Activated T-cell treated with anti-CD3 and anti-CD28 coated beads, Interleukin-2, amount 50 U/mL, for 72 hours (primary cell): Measurements from ENCODE around the gene GNG7. TPM values are rescaled to one million over a fixed set of nuclear protein-coding genes. Genes with fewer than 3 reads are reported as not detected.
A peak's percentile ranks its signal among the peaks of the same experiment; 100 is the strongest.

Experiments
- ATAC-seq, 2 donors: fragments of 150-1000 bp; cut with Tn5 transposase; replicated peaks in 1 of 2; 2 replicates each; pipeline ENCODE4 v1.10.0; 2021; ENCODE audit warnings: moderate library complexity in 2 of 2, mild to moderate bottlenecking in 1 of 2
- DNase-seq, 2 donors: peaks; one replicate each; pipeline ENCODE4 v3.0.0; 2021 to 2022; ENCODE audit warnings: mixed read lengths in 1 of 2
- H3K27ac Mint-ChIP-seq: one replicate; pipeline ENCODE4 v1.8.0; 2022; ENCODE audit warnings: mild to moderate bottlenecking, moderate library complexity, mixed read lengths
- H3K27me3 Mint-ChIP-seq: one replicate; pipeline ENCODE4 v1.8.0; 2022; ENCODE audit warnings: low read depth, mixed read lengths
- H3K36me3 Mint-ChIP-seq, 2 donors: one replicate each; pipeline ENCODE4 v1.8.0; 2022; ENCODE audit warnings: mixed read lengths in 2 of 2, mild to moderate bottlenecking in 1 of 2; ENCODE audit not compliant: insufficient read depth in 2 of 2
- H3K4me1 Mint-ChIP-seq: one replicate; pipeline ENCODE4 v1.8.0; 2022; ENCODE audit warnings: low read depth, mixed read lengths
- H3K4me3 Mint-ChIP-seq, 2 donors: one replicate each; pipeline ENCODE4 v1.8.0; 2022; ENCODE audit warnings: mild to moderate bottlenecking in 2 of 2, mixed read lengths in 2 of 2, moderate library complexity in 2 of 2
- H3K9me3 Mint-ChIP-seq, 2 donors: one replicate each; pipeline ENCODE4 v1.8.0; 2022; ENCODE audit warnings: mixed read lengths in 2 of 2
- total RNA-seq, 2 donors: library from RNA; stranded (reverse); gene quantifications; one replicate each; pipeline ENCODE4 v1.2.3, GENCODE V29; 2022

The GNG7 gene
- total RNA-seq, 2 donors from 2014 or later, result 1.3 TPM

GRCh38 chr19:2722541-2723344 is 20.2 kb upstream of the GNG7 start:
- ATAC-seq, result no peak
- H3K4me3 Mint-ChIP-seq, result peak overlapping the region in 1 of 2 donors; percentile 30

GRCh38 chr19:2721570-2722540 is 19.4 kb upstream of the GNG7 start:
- Mint-ChIP-seq H3K27ac (no peak overlapping the region), H3K36me3 (no peaks in the 10 kb centered on the region), H3K4me3 (peak overlapping the region; percentile 51 to 62), H3K27me3 (peaks cover 22% of the 10 kb centered on the region), H3K4me1 (peaks cover 4% of the 10 kb centered on the region), H3K9me3 (no peaks in the 10 kb centered on the region)
- DNase-seq (no peak), ATAC-seq (no peak)

More at GRCh38 chr19:2722541-2723344, 20.2 kb upstream of the GNG7 start:
- no peaks in the 10 kb centered on the region for H3K36me3 Mint-ChIP-seq
- DNase-seq, result no peak
- H3K27me3 Mint-ChIP-seq, result peaks cover 27% of the 10 kb centered on the region
- peaks cover 4% of the 10 kb centered on the region for H3K4me1 Mint-ChIP-seq
- no peaks in the 10 kb centered on the region for H3K9me3 Mint-ChIP-seq
- no peak overlapping the region for H3K27ac Mint-ChIP-seq

GRCh38 chr19:2720777-2721569 is 18.5 kb upstream of the GNG7 start, which contains the start of gene DIRAS1:
TSS of gene DIRAS1 (minus strand) at chr19:2721372. CDS start at chr19:2717806, 3,566 bp downstream.
- H3K4me1 Mint-ChIP-seq, result peaks cover 4% of the 10 kb centered on the region
- H3K9me3 Mint-ChIP-seq, result peaks cover 0 to under 1% of the 10 kb centered on the region in 2 donors
- no peaks in the 10 kb centered on the region for H3K36me3 Mint-ChIP-seq
- no peak within 1 kb of the TSS for H3K27ac Mint-ChIP-seq
- peak; percentile 31 to 38 for ATAC-seq
- DNase-seq, result no peak
- peak within 1 kb of the TSS; percentile 51 to 62 for H3K4me3 Mint-ChIP-seq
- H3K27me3 Mint-ChIP-seq, result peaks cover 16% of the 10 kb centered on the region

DNA sequence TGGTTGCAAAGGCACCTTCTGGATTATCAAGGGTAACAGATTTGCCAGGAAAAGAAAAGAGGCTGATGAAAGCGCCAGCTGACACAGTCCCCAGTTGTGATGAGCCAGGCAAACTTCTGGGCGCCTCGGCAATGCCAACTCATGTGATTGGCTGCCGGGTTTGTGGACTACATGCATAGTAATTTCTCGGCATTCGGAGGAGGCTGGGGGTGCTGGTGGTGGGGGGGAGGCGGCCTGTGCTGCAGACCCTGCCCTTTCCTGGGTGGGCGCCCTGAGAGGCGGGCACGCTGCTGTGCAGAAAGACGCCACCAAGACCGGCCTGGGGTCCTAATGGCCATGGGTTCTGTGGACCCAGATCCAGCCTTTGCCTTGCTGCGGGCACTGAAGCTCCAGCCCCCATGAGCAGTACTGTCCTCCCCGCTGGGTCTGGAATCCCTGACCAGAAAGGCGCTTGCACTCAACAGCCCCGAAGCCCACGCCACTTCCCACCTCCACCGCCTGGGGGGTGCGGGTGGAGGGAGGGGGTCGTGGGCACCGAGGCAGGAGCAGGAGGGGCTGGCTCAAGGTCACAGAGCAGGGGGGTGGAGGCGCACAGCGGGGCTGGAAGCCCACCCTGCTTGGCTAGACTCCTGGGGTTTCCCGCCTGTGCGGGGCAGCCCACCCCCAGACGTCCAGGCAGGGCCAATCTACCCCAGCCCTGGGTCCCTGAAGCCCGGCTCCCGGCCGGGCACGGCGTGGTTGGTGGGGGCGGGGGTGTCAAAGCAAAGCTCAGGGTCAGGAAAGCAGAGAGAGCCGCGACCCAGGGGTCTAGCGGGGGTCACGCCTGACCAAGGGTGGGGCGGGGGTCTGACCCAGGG is 17.7 kb upstream of the GNG7 start:
- Mint-ChIP-seq H3K4me3 (peak overlapping the region; percentile 51 to 52), H3K36me3 (peaks cover 0 to 5% of the 10 kb centered on the region in 2 donors), H3K27me3 (peaks cover 15% of the 10 kb centered on the region), H3K4me1 (peaks cover 4% of the 10 kb centered on the region), H3K9me3 (peaks cover 4% of the 10 kb centered on the region in 2 donors), H3K27ac (no peak overlapping the region)
- ATAC-seq, result peak in 1 of 2 donors; percentile 33
- DNase-seq, result no peak

DNA sequence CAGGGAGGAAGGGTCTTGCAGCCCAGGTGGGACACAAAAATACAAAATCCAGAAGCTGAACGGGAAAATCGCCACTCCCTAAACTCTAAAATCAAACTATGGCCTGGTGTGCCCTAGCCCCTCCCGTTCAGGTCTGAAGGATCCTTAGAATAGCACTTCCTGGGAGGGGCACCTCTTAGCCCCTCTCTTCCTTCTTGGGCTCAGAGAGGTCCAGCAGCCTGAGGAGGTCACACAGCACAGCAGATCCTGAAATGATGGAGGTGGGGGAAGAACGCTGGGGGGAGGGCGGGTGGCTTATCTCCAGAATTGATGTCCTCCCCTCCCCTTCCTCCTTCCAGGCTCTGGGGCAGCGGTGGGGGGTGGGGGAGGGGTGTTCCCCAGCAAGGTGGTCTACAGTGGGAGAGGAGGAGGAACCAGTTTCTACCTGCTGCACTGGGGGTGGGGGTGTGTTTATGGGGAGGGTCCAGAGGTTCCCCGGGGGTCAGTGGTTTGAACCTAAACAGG is 16.8 kb upstream of the GNG7 start:
- Mint-ChIP-seq H3K27ac (no peak overlapping the region), H3K27me3 (peaks cover 10% of the 10 kb centered on the region), H3K9me3 (peaks cover 5 to 6% of the 10 kb centered on the region in 2 donors), H3K4me3 (peak overlapping the region in 1 of 2 donors; percentile 50), H3K36me3 (peaks cover 2 to 7% of the 10 kb centered on the region in 2 donors), H3K4me1 (peaks cover 4% of the 10 kb centered on the region)
- ATAC-seq (no peak), DNase-seq (no peak)

- ATAC-seq (no peak), DNase-seq (no peak)
- Mint-ChIP-seq H3K4me1 (peaks cover 4% of the 10 kb centered on the region), H3K27ac (no peak overlapping the region), H3K4me3 (no peak overlapping the region), H3K36me3 (peaks cover 2 to 7% of the 10 kb centered on the region in 2 donors), H3K9me3 (peaks cover 5 to 6% of the 10 kb centered on the region in 2 donors), H3K27me3 (peaks cover 6% of the 10 kb centered on the region)
These were observed 15.4 kb upstream of the GNG7 start for GRCh38 chr19:2717638-2718541.

DNA sequence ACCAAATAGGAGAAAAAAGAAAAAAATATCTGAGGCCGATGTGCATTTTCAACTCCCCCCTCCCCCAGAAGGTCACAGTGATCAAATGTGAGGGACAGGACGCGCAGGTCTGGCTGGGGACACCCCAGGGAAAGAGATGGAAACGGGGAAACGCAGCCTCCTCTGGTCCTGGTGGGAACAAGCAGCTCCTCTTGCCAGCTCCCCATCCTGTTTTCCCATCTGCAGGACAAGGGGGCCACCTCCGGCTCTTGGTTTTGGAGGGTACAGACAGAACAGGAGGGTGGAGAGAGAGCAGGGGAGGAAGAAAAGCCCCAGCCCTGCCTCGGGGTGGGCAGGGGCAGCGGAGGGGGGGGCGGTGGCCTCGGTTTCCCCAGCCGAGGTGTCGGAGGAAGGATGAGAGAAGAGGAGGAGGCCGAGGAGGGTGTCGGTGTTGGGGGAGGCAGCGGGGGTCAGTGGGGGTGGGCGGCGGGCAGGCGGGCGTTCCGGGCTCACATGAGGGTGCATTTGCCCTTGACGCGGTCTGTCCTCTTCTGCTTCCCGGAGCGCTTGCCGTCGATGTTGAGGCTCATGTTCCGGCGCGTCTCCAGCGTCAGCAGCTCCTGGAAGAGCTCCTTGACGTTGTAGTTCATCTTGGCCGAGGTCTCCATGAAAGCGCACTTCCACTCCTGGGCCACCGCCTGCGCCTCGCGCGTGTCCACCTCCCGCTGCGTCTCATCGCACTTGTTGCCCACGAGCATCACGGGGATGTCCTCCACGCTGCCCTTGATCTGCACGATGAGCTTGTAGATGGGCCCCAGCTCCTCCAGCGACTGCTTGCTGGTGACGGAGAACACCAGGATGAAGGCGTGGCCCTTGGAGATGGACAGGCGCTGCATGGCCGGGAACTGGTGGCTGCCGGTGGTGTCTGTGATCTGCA is 14.5 kb upstream of the GNG7 start:
- peaks cover 2 to 7% of the 10 kb centered on the region in 2 donors for H3K36me3 Mint-ChIP-seq
- ATAC-seq (no peak), DNase-seq (no peak)
- H3K27ac Mint-ChIP-seq, result no peak overlapping the region
- peaks cover 5% of the 10 kb centered on the region for H3K4me1 Mint-ChIP-seq
- H3K4me3 Mint-ChIP-seq, result no peak overlapping the region
- H3K27me3 Mint-ChIP-seq, result peaks cover 6% of the 10 kb centered on the region
- H3K9me3 Mint-ChIP-seq, result peaks cover 5 to 6% of the 10 kb centered on the region in 2 donors

DNA sequence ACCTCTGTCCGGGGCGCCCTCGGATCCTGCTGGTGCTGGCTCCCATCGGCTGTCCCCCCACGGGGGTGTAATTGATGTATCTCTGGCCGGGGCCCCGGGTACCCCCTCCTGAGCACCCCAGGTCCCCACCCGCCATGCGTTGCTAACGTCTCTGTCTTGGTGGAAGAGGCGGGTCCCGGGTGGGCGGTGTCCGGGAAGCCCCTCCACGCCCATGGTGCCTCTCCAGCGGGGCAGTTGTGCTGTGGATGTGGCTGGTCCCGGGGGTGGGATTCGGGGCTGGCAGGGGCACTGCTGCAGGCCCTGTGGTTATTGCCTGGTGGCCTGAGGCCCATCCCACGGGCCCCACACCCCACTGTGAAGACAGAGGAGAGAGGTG is 13.8 kb upstream of the GNG7 start:
- DNase-seq (no peak), ATAC-seq (no peak)
- no peak overlapping the region for H3K4me3 Mint-ChIP-seq
- H3K4me1 Mint-ChIP-seq, result peaks cover 8% of the 10 kb centered on the region
- H3K27ac Mint-ChIP-seq, result no peak overlapping the region
- peaks cover 5 to 6% of the 10 kb centered on the region in 2 donors for H3K9me3 Mint-ChIP-seq
- H3K36me3 Mint-ChIP-seq, result peaks cover 2 to 7% of the 10 kb centered on the region in 2 donors
- H3K27me3 Mint-ChIP-seq, result peaks cover 6% of the 10 kb centered on the region

DNA sequence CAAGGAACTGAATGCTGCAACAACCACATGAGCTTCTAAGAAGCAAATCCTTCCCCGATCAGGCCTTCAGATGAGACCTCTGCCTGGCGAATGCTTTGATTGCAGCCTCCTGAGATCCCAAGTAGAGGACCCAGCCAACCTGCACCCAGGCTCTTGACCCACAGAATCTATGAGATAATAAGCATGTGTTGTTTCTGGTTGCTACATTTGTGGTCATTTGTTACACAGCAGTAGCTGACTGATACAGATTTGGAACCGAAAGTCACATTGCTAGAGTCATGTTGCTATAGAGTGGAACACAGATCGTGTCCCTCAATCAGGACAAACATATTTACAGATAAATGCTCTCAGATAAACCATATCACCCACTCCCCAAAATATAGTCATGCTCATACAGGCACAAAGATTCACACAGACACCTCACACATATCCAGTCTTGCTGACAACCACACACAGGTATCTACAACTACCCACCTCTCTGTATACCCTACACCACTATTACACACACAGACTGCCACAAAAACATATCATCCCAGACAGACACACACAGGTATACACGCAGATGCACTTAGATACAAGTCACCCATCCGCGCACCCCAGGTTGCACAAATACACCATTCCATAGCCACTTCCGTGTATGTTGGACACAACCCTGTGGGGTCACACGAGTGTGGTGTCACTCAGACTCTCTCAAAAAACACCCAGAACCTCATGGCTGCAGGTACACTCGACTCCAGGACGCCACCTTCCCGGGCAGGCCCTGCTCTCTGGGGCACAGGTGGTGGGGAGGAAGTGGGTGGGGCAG is 13.2 kb upstream of the GNG7 start:
- Mint-ChIP-seq H3K36me3 (peaks cover 2 to 7% of the 10 kb centered on the region in 2 donors), H3K27me3 (peaks cover 6% of the 10 kb centered on the region), H3K4me1 (peaks cover 12% of the 10 kb centered on the region), H3K4me3 (no peak overlapping the region), H3K9me3 (peaks cover 5 to 6% of the 10 kb centered on the region in 2 donors), H3K27ac (no peak overlapping the region)
- no peak for ATAC-seq
- no peak for DNase-seq
